Dedifferentiated amniotic fluid mesenchymal stem cell (primary cell): ENCODE results near the gene PRR20C.
"Not testable (repeated sequence)": the region's sequence is repeated elsewhere in the genome, so short reads cannot be mapped to it uniquely, and the experiment has no call there.

Source experiments
- DNase-seq: peaks from one replicate; pipeline ENCODE4 v3.0.0-alpha.2; 2016; ENCODE audit errors: extremely low spot score

PRR20C gene

DNA sequence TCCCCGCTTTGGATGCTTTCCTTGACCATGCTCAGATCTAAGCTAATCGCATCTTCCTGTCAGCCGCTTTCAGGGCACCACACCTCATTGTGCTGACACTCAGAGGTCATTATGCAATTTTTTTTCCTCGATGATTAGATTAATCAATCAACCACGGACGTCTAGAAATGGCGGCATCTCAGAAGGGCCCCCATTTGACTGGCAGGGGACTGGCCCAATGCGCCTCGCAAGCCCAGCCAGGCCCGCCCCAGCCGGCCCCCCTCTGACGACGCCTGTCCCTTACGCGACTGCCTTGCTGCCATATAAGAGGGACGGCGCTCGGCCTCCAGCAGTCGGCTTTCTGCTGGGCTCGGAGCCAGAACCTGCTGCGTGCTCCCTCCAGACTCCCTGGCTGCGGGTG, at the start of gene PRR20C:
TSS of gene PRR20C (plus strand) at position 301 of the 400 bp plus-strand sequence. CDS start 387 bp downstream, outside the sequence.
- not testable (repeated sequence) for DNase-seq

- no peak for DNase-seq
Measured at GRCh38 chr13:57114945-57115344, 38.9 kb upstream of the PRR20C start.

- no peak for DNase-seq
Measured at GRCh38 chr13:57123681-57124080, 30.2 kb upstream of the PRR20C start.

GRCh38 chr13:57128909-57129308, 25.0 kb upstream of the PRR20C start:
- DNase-seq, result no peak

GRCh38 chr13:57136093-57136492, 17.8 kb upstream of the PRR20C start:
- no peak for DNase-seq

- no peak for DNase-seq
Measured at GRCh38 chr13:57137585-57137984, 16.3 kb upstream of the PRR20C start.

- DNase-seq, result no peak
Measured at GRCh38 chr13:57138988-57139387, 14.9 kb upstream of the PRR20C start.

DNA sequence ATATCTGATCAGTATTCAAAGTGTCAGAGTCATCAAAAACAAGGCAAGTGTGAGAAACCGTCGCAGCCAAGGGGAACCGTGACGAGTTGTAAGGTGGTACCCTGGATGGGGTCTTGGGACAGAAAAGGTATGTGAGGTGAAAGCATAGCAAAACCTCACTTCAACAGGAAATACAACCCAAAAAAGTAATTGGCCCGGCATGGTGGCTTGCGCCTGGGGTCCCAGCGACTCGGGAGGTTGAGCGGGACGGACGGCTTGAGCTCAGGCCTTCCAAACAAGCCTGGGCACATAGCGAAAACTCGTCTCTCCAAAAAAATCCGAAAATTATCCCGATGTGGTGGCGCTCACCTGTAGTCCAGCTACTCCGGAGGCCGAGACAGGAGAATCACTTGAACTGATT, 14.1 kb upstream of the PRR20C start:
- DNase-seq, result not testable (repeated sequence)

GRCh38 chr13:57140235-57140968, 13.5 kb upstream of the PRR20C start, which contains the start of gene PRR20A:
Gene PRR20A (plus strand): TSS chr13:57140918. CDS start chr13:57141305, 387 bp downstream.
- DNase-seq, result not testable (repeated sequence)

- DNase-seq, result not testable (repeated sequence)
Measured at GRCh38 chr13:57147188-57147587, 6.7 kb upstream of the PRR20C start, which contains the start of gene PRR20B. Gene PRR20B (plus strand): TSS chr13:57147488. CDS start chr13:57147875, 387 bp downstream.

- DNase-seq, result not testable (repeated sequence)
Measured at GRCh38 chr13:57148106-57148505, 5.8 kb upstream of the PRR20C start.

GRCh38 chr13:57160332-57160731, 6.5 kb downstream of the PRR20C start, which contains the start of gene PRR20D:
Gene PRR20D (plus strand): TSS chr13:57160632. CDS start chr13:57161019, 387 bp downstream.
- DNase-seq, result not testable (repeated sequence)

DNA sequence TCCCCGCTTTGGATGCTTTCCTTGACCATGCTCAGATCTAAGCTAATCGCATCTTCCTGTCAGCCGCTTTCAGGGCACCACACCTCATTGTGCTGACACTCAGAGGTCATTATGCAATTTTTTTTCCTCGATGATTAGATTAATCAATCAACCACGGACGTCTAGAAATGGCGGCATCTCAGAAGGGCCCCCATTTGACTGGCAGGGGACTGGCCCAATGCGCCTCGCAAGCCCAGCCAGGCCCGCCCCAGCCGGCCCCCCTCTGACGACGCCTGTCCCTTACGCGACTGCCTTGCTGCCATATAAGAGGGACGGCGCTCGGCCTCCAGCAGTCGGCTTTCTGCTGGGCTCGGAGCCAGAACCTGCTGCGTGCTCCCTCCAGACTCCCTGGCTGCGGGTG, 13.0 kb downstream of the PRR20C start, which contains the start of gene PRR20E:
TSS of gene PRR20E (plus strand) at position 301 of the 400 bp plus-strand sequence. CDS start 387 bp downstream, outside the sequence.
- not testable (repeated sequence) for DNase-seq

DNA sequence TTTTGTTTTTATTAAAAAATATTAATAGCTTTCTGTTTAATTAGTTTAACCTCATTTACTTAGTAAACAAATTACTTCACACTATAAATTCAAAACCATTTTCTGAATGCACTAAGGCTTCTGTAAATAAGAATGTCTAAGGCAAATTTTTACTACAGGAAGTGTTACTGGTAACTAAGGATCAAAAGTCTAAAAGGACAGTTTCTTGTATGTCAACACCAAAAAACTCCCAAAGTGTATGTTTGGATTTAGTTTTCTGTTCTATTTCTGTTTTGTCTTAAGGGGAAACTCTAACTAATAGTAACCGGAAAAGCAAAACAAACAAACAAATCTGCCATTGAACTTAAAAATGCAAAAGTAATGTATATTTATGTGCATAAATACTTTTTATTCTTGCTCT, 37.8 kb downstream of the PRR20C start:
- no peak for DNase-seq
